Smooth muscle cell (in vitro differentiated cells): ENCODE measurements around the gene IL1RAPL1. TPM values are rescaled to one million over a fixed set of nuclear protein-coding genes. Genes with fewer than 3 reads are reported as not detected.
"Not testable (repeated sequence)": the region's sequence is repeated elsewhere in the genome, so short reads cannot be mapped to it uniquely, and the experiment has no call there.

Experiments used
- DNase-seq: peaks from one replicate; lab custom pipeline; 2025; ENCODE audit not compliant: unreplicated experiment; lab: John Stamatoyannopoulos, UW
- H2AFZ ChIP-seq: fragments of 200-600 bp; sonication (generic); 2 replicates; pipeline ENCODE4 v1.6.0; 2016; ENCODE audit warnings: antibody characterized with exemption, low read depth, mild to moderate bottlenecking
- H3F3A ChIP-seq: fragments of 200-600 bp; sonication (generic); 2 replicates; pipeline ENCODE4 v1.6.0; 2017; ENCODE audit warnings: antibody characterized with exemption, low read depth
- H3K27ac ChIP-seq: fragments of 200-600 bp; sonication (generic); 2 replicates; pipeline ENCODE4 v1.5.1; 2016; ENCODE audit warnings: low read depth, mild to moderate bottlenecking
- H3K27me3 ChIP-seq: fragments of 200-600 bp; sonication (generic); 2 replicates; pipeline ENCODE4 v1.6.1; 2016; ENCODE audit warnings: low read depth, mild to moderate bottlenecking
- H3K36me3 ChIP-seq: fragments of 200-600 bp; sonication (generic); 2 replicates; pipeline ENCODE4 v1.5.1; 2016; ENCODE audit warnings: low read depth
- H3K4me1 ChIP-seq: fragments of 200-600 bp; sonication (generic); 2 replicates; pipeline ENCODE4 v1.5.1; 2016; ENCODE audit warnings: low read depth
- H3K4me2 ChIP-seq: fragments of 200-600 bp; sonication (generic); 2 replicates; pipeline ENCODE4 v1.6.0; 2016; ENCODE audit warnings: mild to moderate bottlenecking
- H3K4me3 ChIP-seq: fragments of 200-600 bp; sonication (generic); 2 replicates; pipeline ENCODE4 v1.5.1; 2016; ENCODE audit warnings: mild to moderate bottlenecking
- H3K79me2 ChIP-seq: fragments of 200-600 bp; sonication (generic); 2 replicates; pipeline ENCODE4 v1.6.0; 2016; ENCODE audit warnings: low read depth, mild to moderate bottlenecking
- H3K9ac ChIP-seq: fragments of 200-600 bp; sonication (generic); 2 replicates; pipeline ENCODE4 v1.6.0; 2016; ENCODE audit warnings: low read depth
- H3K9me3 ChIP-seq: fragments of 200-600 bp; sonication (generic); replicated peaks from 2 replicates; pipeline ENCODE4 v1.5.1; 2016; ENCODE audit warnings: low read depth
- H4K20me1 ChIP-seq: fragments of 200-600 bp; sonication (generic); 2 replicates; pipeline ENCODE4 v1.6.0; 2016; ENCODE audit warnings: low read depth
- CTCF ChIP-seq: fragments of 200-600 bp; sonication (generic); IDR thresholded peaks from 2 replicates; pipeline ENCODE4 v1.5.1; 2017; ENCODE audit warnings: borderline replicate concordance, mild to moderate bottlenecking, antibody characterized with exemption; ENCODE audit not compliant: insufficient read depth, poor library complexity, severe bottlenecking
- WGBS: methylation state at CpG from one replicate; pipeline ENCODE4 v1.1.7; 2016; ENCODE audit warnings: low lambda C conversion rate; 5-methylcytosine and 5-hydroxymethylcytosine counted together
- polyA plus RNA-seq: library from polyadenylated mRNA; unstranded; fragments of >200 nt; fragmentation: Nextera tagmentation; extraction: Ambion mirVana; gene quantifications from 2 replicates; pipeline ENCODE4 v1.2.1, GENCODE V29; 2016
- total RNA-seq: library from RNA; depleted of rRNA; stranded (reverse); fragments of >200 nt; gene quantifications from 2 replicates; pipeline ENCODE4 v1.2.3, GENCODE V29; 2014

The IL1RAPL1 gene
- total and polyA plus RNA-seq, 2 experiments from 2014 or later, result 0.04 TPM; not detected in 1

- no peak for DNase-seq
- Histone ChIP-seq H3K27ac (no peak overlapping the region), H3K9ac (no peak overlapping the region), H3K27me3 (no peaks in the 10 kb centered on the region), H3K4me3 (no peak overlapping the region), H3K36me3 (no peaks in the 10 kb centered on the region), H4K20me1 (no peaks in the 10 kb centered on the region), H3K9me3 (peaks cover 3% of the 10 kb centered on the region), H3K4me1 (no peaks in the 10 kb centered on the region), H3K79me2 (no peaks in the 10 kb centered on the region), H2AFZ (no peak overlapping the region), H3F3A (no peaks in the 10 kb centered on the region), H3K4me2 (no peak overlapping the region)
- WGBS, result 52% methylated on average over 2 of the region's 2 CpGs
- no peak for TF ChIP-seq CTCF
Observed at GRCh38 chrX:28787206-28787605, 200.0 kb downstream of the IL1RAPL1 start.

GRCh38 chrX:28800671-28801070 lies 213.4 kb downstream of the IL1RAPL1 start:
- not testable (repeated sequence) for H3K27ac ChIP-seq, H3K27me3 ChIP-seq
- WGBS, result 86% methylated on average over 5 of the region's 5 CpGs

GRCh38 chrX:28802625-28803024 lies 215.4 kb downstream of the IL1RAPL1 start:
- Histone ChIP-seq H3K79me2 (no peaks in the 10 kb centered on the region), H3K4me3 (no peak overlapping the region), H3K27me3 (no peaks in the 10 kb centered on the region), H3K36me3 (no peaks in the 10 kb centered on the region), H3K4me1 (no peaks in the 10 kb centered on the region), H3K9ac (no peak overlapping the region), H3F3A (no peaks in the 10 kb centered on the region), H2AFZ (no peak overlapping the region), H3K9me3 (no peaks in the 10 kb centered on the region), H3K4me2 (no peak overlapping the region), H3K27ac (no peak overlapping the region), H4K20me1 (no peaks in the 10 kb centered on the region)
- TF ChIP-seq CTCF, result peak; percentile 4
- no peak for DNase-seq
- WGBS, result 84% methylated on average over 1 of the region's 1 CpG

More at GRCh38 chrX:28800671-28801070, 213.4 kb downstream of the IL1RAPL1 start:
- not testable (repeated sequence) for H3K4me2 ChIP-seq, H3K4me1 ChIP-seq, H4K20me1 ChIP-seq, H3K79me2 ChIP-seq, DNase-seq, H3F3A ChIP-seq, H3K9ac ChIP-seq, H2AFZ ChIP-seq, H3K9me3 ChIP-seq, H3K4me3 ChIP-seq, H3K36me3 ChIP-seq

- no peaks in the 10 kb centered on the region for H3F3A ChIP-seq
- no peak overlapping the region for H2AFZ ChIP-seq
- H3K9ac ChIP-seq, result no peak overlapping the region
- 76% methylated on average over 1 of the region's 1 CpG for WGBS
- no peak for TF ChIP-seq CTCF
- H3K4me3 ChIP-seq, result no peak overlapping the region
- no peak overlapping the region for H3K27ac ChIP-seq
- no peak for DNase-seq
- peaks cover 4% of the 10 kb centered on the region for H3K9me3 ChIP-seq
- H3K4me1 ChIP-seq, result no peaks in the 10 kb centered on the region
- H3K27me3 ChIP-seq, result no peaks in the 10 kb centered on the region
- H4K20me1 ChIP-seq, result no peaks in the 10 kb centered on the region
- no peaks in the 10 kb centered on the region for H3K36me3 ChIP-seq
- no peaks in the 10 kb centered on the region for H3K79me2 ChIP-seq
- no peak overlapping the region for H3K4me2 ChIP-seq
Observed at GRCh38 chrX:28835991-28836390, 248.7 kb downstream of the IL1RAPL1 start.
